ENCODE data around the gene ADCY2. TPM values are rescaled to one million over a fixed set of nuclear protein-coding genes. Genes with fewer than 3 reads are reported as not detected.
A peak's percentile ranks its signal among the peaks of the same experiment; 100 is the strongest.

Gene ADCY2
- total and polyA plus RNA-seq, 2 experiments from 2014 or later: 23.8 to 74.9 TPM

DNA sequence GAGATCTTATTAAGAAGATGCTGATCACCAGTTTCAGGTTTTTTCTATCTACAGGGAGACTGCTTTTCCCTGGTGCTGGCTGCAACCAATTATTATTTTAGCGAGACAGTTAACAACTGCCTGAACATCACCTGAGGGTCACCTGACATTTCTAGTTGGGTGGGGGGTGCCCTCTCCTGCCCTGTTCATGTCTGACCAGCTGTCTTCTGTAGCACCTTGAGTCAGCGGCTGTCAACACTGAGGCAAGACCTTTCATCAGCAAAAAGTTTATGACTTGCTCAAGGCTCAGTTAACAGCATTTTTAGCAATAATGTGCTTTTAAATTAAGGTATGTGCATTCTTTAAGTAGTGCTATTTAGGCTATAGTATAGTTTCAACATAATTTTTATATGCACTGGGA is 58.0 kb downstream of the ADCY2 start:
- H3K36me3 Mint-ChIP-seq (ENCODE audit: low read depth): peaks cover 36% of the 10 kb centered on the region; the same call in 2 of the 3 replicates
- Histone ChIP-seq H3K4me2 (no peak overlapping the region), H3K36me3 (ENCODE audit: insufficient read depth) (0 out of 2 replicates have a peak, but pooled peaks cover 3% of the 10 kb centered on the region), H3K27me3 (ENCODE audit: insufficient read depth) (no peaks in the 10 kb centered on the region), H3K9me2 (ENCODE audit: insufficient read depth) (no peaks in the 10 kb centered on the region; the same call in 1 of the 2 replicates), H3K79me2 (replicated peaks; ENCODE audit: insufficient read depth) (peaks cover 100% of the 10 kb centered on the region), H2AFZ (no peak overlapping the region), H3K4me1 (ENCODE audit: insufficient read depth) (peaks cover 19% of the 10 kb centered on the region), H3K4me3 (no peak overlapping the region), H3K27ac (ENCODE audit: low read depth) (peak overlapping the region; percentile 42; the same call in 1 of the 2 replicates), H4K20me1 (replicated peaks; ENCODE audit: insufficient read depth) (peaks cover 37% of the 10 kb centered on the region), H3F3A (replicated peaks; ENCODE audit: low read depth) (no peaks in the 10 kb centered on the region; the same call in 1 of the 2 replicates)
- peaks cover 5% of the 10 kb centered on the region; the same call in 2 of the 3 replicates for H3K9me3 Mint-ChIP-seq
- no peak for DNase-seq (ENCODE audit: low spot score)
- TF ChIP-seq, protein P1, sequence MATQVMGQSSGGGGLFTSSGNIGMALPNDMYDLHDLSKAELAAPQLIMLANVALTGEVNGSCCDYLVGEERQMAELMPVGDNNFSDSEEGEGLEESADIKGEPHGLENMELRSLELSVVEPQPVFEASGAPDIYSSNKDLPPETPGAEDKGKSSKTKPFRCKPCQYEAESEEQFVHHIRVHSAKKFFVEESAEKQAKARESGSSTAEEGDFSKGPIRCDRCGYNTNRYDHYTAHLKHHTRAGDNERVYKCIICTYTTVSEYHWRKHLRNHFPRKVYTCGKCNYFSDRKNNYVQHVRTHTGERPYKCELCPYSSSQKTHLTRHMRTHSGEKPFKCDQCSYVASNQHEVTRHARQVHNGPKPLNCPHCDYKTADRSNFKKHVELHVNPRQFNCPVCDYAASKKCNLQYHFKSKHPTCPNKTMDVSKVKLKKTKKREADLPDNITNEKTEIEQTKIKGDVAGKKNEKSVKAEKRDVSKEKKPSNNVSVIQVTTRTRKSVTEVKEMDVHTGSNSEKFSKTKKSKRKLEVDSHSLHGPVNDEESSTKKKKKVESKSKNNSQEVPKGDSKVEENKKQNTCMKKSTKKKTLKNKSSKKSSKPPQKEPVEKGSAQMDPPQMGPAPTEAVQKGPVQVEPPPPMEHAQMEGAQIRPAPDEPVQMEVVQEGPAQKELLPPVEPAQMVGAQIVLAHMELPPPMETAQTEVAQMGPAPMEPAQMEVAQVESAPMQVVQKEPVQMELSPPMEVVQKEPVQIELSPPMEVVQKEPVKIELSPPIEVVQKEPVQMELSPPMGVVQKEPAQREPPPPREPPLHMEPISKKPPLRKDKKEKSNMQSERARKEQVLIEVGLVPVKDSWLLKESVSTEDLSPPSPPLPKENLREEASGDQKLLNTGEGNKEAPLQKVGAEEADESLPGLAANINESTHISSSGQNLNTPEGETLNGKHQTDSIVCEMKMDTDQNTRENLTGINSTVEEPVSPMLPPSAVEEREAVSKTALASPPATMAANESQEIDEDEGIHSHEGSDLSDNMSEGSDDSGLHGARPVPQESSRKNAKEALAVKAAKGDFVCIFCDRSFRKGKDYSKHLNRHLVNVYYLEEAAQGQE (IDR thresholded peaks at IDR 0.05; ENCODE audit: unreplicated experiment): no peak
- TF ChIP-seq EZH2phosphoT487 (IDR thresholded peaks at IDR 0.05; ENCODE audit: unreplicated experiment): no peak
- TF ChIP-seq, protein P2, sequence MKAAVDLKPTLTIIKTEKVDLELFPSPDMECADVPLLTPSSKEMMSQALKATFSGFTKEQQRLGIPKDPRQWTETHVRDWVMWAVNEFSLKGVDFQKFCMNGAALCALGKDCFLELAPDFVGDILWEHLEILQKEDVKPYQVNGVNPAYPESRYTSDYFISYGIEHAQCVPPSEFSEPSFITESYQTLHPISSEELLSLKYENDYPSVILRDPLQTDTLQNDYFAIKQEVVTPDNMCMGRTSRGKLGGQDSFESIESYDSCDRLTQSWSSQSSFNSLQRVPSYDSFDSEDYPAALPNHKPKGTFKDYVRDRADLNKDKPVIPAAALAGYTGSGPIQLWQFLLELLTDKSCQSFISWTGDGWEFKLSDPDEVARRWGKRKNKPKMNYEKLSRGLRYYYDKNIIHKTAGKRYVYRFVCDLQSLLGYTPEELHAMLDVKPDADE (IDR thresholded peaks at IDR 0.05): no peak
- no peak for TF ChIP-seq ZNF114 (CRISPR knock-in tag; IDR thresholded peaks at IDR 0.05)
- no peak for TF ChIP-seq STAT1 (IDR thresholded peaks at IDR 0.05; ENCODE audit: unreplicated experiment)
- TF ChIP-seq EZH2 (IDR thresholded peaks at IDR 0.05; ENCODE audit: low read depth, unreplicated experiment): no peak
- H3K27ac Mint-ChIP-seq: no peak overlapping the region
- H3K4me3 Mint-ChIP-seq: no peak overlapping the region
- ATAC-seq: no peak
- peaks cover 19% of the 10 kb centered on the region for H3K4me1 Mint-ChIP-seq
- no peaks in the 10 kb centered on the region for H3K27me3 Mint-ChIP-seq (ENCODE audit: insufficient read depth, low read depth, poor library complexity)

DNA sequence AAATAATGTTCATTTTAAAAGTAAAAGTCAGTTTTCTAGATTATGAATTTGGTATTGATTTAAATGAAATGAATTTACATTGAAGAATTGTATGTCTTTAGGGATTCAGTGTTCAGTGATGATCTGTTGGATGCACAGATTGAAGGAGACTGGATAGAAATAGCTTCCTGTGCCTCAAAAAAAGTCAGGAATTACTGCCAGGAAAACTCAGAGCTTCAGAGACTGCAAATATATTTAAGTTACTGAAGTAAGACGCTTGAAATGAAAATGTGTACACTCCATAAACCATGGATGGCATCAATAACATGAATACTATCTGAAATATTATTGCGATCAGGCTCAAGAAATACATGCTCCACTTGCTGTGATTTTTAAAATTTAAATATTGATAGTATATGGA is 60.3 kb downstream of the ADCY2 start:
- ATAC-seq (no peak), DNase-seq (ENCODE audit: low spot score) (no peak)
- Mint-ChIP-seq H3K4me3 (no peak overlapping the region), H3K27me3 (ENCODE audit: insufficient read depth, low read depth, poor library complexity) (peaks cover 3% of the 10 kb centered on the region), H3K27ac (no peak overlapping the region), H3K9me3 (peaks cover 5% of the 10 kb centered on the region; the same call in 2 of the 3 replicates), H3K4me1 (peaks cover 27% of the 10 kb centered on the region), H3K36me3 (ENCODE audit: low read depth) (peaks cover 36% of the 10 kb centered on the region; the same call in 2 of the 3 replicates)
- Histone ChIP-seq H3K4me3 (no peak overlapping the region), H3K36me3 (ENCODE audit: insufficient read depth) (no peaks in the 10 kb centered on the region), H3K9me2 (ENCODE audit: insufficient read depth) (no peaks in the 10 kb centered on the region; the same call in 1 of the 2 replicates), H3K79me2 (replicated peaks; ENCODE audit: insufficient read depth) (peaks cover 100% of the 10 kb centered on the region), H4K20me1 (replicated peaks; ENCODE audit: insufficient read depth) (peaks cover 39% of the 10 kb centered on the region), H3F3A (replicated peaks; ENCODE audit: low read depth) (no peaks in the 10 kb centered on the region; the same call in 1 of the 2 replicates), H3K4me1 (ENCODE audit: insufficient read depth) (peaks cover 34% of the 10 kb centered on the region), H2AFZ (no peak overlapping the region), H3K27me3 (ENCODE audit: insufficient read depth) (no peaks in the 10 kb centered on the region), H3K4me2 (no peak overlapping the region), H3K27ac (ENCODE audit: low read depth) (no peak overlapping the region)
- no peak for TF ChIP-seq ZNF331 (CRISPR knock-in tag; IDR thresholded peaks at IDR 0.05; ENCODE audit: low read depth)
- TF ChIP-seq, protein P3, sequence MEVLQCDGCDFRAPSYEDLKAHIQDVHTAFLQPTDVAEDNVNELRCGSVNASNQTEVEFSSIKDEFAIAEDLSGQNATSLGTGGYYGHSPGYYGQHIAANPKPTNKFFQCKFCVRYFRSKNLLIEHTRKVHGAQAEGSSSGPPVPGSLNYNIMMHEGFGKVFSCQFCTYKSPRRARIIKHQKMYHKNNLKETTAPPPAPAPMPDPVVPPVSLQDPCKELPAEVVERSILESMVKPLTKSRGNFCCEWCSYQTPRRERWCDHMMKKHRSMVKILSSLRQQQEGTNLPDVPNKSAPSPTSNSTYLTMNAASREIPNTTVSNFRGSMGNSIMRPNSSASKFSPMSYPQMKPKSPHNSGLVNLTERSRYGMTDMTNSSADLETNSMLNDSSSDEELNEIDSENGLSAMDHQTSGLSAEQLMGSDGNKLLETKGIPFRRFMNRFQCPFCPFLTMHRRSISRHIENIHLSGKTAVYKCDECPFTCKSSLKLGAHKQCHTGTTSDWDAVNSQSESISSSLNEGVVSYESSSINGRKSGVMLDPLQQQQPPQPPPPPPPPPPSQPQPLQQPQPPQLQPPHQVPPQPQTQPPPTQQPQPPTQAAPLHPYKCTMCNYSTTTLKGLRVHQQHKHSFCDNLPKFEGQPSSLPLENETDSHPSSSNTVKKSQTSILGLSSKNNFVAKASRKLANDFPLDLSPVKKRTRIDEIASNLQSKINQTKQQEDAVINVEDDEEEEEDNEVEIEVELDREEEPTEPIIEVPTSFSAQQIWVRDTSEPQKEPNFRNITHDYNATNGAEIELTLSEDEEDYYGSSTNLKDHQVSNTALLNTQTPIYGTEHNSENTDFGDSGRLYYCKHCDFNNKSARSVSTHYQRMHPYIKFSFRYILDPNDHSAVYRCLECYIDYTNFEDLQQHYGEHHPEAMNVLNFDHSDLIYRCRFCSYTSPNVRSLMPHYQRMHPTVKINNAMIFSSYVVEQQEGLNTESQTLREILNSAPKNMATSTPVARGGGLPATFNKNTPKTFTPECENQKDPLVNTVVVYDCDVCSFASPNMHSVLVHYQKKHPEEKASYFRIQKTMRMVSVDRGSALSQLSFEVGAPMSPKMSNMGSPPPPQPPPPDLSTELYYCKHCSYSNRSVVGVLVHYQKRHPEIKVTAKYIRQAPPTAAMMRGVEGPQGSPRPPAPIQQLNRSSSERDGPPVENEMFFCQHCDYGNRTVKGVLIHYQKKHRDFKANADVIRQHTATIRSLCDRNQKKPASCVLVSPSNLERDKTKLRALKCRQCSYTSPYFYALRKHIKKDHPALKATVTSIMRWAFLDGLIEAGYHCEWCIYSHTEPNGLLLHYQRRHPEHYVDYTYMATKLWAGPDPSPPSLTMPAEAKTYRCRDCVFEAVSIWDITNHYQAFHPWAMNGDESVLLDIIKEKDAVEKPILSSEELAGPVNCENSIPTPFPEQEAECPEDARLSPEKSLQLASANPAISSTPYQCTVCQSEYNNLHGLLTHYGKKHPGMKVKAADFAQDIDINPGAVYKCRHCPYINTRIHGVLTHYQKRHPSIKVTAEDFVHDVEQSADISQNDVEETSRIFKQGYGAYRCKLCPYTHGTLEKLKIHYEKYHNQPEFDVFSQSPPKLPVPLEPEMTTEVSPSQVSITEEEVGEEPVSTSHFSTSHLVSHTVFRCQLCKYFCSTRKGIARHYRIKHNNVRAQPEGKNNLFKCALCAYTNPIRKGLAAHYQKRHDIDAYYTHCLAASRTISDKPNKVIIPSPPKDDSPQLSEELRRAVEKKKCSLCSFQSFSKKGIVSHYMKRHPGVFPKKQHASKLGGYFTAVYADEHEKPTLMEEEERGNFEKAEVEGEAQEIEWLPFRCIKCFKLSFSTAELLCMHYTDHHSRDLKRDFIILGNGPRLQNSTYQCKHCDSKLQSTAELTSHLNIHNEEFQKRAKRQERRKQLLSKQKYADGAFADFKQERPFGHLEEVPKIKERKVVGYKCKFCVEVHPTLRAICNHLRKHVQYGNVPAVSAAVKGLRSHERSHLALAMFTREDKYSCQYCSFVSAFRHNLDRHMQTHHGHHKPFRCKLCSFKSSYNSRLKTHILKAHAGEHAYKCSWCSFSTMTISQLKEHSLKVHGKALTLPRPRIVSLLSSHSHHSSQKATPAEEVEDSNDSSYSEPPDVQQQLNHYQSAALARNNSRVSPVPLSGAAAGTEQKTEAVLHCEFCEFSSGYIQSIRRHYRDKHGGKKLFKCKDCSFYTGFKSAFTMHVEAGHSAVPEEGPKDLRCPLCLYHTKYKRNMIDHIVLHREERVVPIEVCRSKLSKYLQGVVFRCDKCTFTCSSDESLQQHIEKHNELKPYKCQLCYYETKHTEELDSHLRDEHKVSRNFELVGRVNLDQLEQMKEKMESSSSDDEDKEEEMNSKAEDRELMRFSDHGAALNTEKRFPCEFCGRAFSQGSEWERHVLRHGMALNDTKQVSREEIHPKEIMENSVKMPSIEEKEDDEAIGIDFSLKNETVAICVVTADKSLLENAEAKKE (CRISPR knock-in tag; IDR thresholded peaks at IDR 0.05): no peak
- no peak for TF ChIP-seq ZNF114 (CRISPR knock-in tag; IDR thresholded peaks at IDR 0.05)
- TF ChIP-seq, protein P2 (IDR thresholded peaks at IDR 0.05): no peak

Data from GM23338 (cell line).